Activated T-helper 1 cell treated with anti-CD3 and anti-CD28 coated beads, Interleukin-2, amount 50 U/mL, for 16 hours (primary cell): Measurements from ENCODE around the gene RHO.
"Not testable (repeated sequence)": the region's sequence is repeated elsewhere in the genome, so short reads cannot be mapped to it uniquely, and the experiment has no call there.

Experiments used
- DNase-seq, 2 donors: peaks; one replicate each; pipeline ENCODE4 v3.0.0-alpha.2; 2020; ENCODE audit warnings: low read depth in 1 of 2, low spot score in 1 of 2

Gene RHO

DNA sequence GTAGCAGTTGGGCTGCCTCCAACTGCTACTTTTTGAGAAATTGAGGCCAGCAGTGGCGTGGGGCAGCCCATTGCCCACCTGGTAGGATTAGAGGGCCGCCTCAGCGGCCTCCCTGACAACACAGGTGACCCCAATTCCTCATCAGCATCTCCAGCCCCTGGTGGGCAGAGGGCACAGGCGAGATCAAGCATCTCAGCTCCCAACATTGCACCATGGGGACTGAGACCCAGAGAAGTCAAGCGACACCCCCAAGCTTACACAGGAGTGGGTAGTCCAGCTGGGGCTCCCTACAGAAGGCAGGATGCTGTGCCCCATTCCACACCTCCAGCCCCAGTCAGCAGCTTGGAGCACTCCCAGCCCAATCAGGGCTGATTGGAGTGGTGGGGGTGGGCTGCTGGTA, 14.3 kb downstream of the RHO start:
- no peak for DNase-seq

DNA sequence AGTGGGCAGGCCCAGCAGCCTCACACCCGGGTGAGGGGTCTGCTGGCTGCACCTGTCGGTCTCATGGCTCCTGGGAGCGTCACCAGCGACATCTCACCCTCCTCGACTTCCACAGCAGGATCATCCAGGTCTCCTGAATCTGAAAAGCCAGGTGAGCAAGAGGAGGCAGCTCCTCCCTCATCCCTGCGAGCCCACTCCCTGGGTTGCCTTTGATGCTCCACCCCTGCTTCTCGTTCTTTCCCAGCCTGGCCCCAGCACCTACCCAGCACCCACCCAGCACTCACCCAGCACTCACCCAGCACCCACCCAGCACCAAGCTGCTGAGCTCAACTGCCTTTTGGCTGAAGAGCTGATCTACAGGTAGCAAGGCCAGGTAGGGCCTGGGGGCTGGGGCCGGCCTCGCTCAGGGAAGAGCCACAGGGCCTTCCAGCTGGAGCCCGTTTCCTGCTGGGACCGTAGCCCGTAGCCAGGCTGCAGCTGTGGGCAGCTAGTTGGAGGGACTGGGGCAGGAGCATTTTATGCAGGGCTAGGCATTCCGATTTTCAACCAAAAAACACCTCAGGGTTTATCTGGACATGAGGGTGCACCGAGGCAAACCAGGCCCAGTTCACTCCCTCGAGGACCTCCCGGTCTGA, 14.8 kb downstream of the RHO start, which contains the start of gene H1-8:
Gene H1-8 (plus strand): TSS at position 20 of the 635 bp plus-strand sequence. CDS start 44 bp downstream, at position 64.
- no peak for DNase-seq

GRCh38 chr3:129543999-129544398, 15.6 kb downstream of the RHO start:
- DNase-seq = no peak

DNA sequence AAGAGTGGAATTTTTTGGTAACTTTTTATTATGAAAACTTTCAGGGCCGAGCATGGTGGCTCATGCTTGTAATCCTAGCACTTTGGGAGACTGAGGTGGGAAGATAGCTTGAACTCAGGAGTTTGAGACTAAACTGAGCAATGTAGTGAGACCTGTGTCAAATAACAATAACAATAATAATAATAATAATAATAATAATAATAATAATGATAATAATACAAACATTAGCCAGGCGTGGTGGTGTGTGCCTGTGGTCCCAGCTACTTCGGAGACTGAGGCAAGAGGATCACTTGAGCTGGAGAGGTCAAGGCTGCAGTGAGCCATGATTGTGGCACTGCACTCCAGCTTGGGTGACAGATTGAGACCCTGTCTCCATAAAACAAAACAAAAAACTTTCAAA, 17.5 kb downstream of the RHO start:
- DNase-seq = not testable (repeated sequence)

GRCh38 chr3:129547241-129547640, 18.8 kb downstream of the RHO start:
- DNase-seq = no peak

DNA sequence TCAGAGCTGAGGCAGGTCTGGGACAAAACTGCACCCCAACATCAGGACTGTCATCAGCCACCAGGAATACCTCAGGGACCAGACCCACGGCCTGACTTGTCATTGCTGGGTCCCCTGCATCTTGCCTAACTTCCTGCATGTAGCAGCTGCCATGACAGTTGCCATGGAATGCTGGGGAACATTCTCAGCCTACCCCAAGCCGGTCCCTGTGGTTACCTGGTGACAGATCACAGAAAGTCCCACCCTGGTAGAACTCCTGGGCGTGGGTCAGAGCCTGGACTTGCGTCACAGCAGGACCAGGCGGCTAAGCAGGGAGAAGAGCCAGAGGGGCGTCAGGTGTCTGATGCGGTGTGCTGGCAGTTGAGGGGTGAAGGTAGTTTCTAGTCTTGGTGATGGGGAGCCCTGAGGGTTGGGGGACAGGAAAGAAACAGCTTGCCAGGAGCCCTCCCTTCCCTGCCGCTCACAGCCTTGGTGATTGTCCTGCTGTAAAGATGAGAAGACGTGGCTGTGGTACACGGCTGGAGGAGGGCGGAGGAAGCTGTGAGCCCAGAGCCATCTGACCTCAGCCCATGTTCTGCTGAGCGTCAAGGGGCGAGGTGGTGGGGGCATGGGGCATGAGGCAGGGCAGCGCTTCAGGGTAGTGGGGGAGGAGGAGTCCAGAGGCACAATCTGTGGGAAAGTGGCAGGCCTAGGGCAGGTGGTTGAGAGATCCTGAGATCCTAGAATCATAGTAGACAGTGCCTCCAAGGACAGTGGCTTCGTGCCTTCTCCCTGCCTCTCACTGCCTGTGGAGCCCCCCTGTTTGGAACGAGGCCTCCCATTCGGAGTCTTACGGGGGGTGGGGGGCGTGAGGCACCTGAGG, 19.9 kb downstream of the RHO start:
- DNase-seq = no peak

- DNase-seq = no peak
These were observed 20.8 kb downstream of the RHO start for GRCh38 chr3:129549006-129549800.

DNA sequence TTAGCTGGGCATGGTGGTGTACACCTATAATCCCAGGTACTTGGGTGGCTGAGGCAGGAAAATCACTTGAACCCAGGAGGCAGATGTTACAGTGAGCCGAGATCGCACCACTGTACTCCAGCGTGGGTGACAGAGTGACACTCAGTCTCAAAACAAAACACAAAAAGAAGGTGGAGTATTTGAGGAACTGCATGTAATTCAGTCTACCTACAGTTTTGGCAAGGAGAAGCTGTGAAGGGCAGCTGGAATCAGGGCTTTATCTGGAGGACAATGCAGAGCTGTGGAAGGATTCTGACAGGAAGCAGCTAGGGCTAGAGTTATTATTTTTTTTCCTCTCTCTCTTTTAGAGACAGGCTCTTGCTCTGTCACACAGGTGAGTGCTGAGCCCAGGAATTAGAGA, 21.4 kb downstream of the RHO start:
- no peak for DNase-seq

GRCh38 chr3:129552287-129553050, 24.0 kb downstream of the RHO start:
- DNase-seq = no peak

DNA sequence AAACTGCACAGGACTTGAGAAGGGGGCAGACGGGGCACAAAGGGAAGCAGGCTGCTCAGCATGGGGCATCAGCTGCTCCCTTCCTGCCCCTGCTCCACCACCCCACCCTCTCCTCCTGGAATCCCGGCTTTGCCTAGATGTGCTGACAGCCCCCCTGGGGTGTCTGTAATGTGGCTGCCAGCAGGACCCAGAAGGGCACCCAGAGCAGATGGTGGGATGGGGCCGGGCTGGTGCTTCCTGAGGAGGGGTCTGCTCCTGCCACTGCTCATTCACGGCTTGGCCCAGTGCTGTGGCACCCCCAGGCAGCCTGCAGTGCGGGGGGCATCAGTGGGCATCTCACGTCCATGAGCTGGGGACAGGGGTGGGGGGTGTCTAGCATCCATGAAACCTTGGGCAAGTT, 24.7 kb downstream of the RHO start:
- DNase-seq = no peak

DNA sequence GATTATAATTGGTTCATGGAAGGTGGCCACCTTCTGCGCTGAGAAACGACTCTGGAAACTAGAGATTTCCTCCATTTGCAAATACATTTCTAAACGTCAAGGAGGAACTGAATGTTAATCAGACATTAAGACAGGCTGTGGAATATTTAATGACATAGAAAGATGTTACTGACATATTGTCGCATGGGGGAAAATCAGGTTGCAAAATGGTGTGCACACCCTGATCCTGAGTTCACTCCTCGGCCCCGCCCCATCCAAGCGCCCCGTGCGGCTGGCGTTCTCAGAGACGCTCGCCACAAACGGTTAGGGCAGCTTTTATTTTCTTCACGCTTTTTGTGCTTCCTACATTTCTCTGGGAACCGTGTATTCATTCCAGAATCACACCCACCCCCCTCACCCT, 25.3 kb downstream of the RHO start:
- no peak for DNase-seq

GRCh38 chr3:129554356-129555152, 26.1 kb downstream of the RHO start:
- no peak for DNase-seq

GRCh38 chr3:129555153-129555550, 26.7 kb downstream of the RHO start:
- no peak for DNase-seq

DNA sequence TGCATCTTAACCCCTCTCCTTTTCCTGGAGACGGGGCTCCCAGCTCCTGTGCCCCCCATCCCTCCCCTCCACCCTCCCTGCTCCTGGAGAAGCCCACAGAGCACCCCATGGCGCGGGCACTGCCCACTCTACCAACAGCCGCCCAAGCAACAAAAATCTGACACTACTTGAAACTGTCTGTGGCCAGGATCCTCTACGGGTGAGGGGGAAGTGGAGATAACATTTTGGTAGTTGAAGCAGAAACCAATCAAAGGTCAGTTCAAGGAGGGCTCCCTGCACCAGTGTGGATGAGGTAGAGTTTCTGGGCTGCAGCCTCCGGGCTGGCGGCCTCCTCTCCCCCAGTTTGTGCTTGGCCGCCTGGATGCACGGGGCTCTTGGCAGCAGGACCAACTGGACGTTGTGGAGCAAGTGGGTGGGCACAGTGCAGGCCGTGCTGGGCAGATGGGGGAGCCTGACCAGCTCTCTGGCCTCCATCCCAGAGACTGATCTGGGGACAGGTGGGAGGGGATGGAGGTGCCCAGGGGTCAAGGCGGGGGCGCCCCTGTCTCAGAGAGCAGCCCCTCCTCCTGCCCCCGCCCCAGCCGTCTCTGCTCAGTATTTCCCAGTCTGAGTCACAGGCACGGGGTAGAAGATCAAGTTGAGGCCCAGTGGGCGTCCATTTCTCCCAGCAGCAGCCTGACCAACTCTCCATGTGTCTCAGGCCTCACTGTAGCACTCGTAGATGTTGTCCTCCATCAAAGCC, 27.3 kb downstream of the RHO start:
- no peak for DNase-seq

DNA sequence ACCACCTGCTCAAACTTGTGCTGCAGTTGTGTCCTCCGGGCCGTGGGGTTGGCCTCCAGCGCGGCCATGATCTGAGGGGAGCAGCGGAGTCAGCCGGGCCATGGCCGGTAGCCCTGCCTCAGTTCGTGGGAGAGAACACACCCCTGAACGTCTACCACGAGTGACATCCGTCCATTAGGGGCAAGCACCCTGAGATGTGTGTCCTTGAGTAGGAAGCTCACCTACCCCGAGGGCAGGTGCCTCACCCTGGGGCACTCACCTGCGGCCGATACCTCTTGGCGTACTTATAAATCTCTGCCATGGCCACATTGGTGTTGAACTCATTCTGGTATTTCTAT, 27.9 kb downstream of the RHO start:
- DNase-seq = no peak

GRCh38 chr3:129556890-129557547, 28.6 kb downstream of the RHO start:
- no peak for DNase-seq

GRCh38 chr3:129557548-129557894, 29.1 kb downstream of the RHO start:
- no peak for DNase-seq

DNA sequence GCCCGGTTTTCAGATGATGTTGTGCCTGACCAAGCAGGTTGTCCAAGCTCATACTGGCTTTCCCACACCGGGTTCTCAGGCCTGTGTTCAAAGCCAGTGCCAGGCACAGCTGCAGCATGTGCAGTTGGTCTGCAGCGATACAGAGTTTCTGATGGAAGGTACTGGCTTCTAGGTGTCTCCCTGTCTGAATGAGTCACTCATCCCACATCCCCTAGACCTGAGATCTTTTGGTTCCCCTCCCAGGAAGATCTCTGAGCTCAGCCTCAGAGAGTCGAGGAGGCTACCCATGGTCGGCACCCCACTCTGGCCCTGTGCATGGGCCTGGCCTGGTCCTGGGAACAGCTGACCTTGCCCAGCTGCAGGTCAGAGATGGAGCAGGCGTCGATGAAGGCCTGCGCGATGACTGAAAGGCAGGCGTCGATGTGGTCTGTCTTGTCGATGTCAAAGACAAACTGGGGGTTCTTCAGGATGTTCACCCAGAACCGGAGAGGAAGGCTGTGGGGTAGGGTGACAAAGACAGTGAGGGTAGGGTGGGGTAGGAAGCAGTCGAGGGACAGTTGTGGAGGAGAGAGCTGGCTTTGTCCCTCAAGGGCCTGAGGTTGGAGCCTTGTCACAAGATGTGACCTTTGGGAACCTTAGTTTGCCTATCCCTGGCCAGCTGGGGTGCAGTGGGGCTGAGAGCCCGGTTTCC, 29.8 kb downstream of the RHO start:
- no peak for DNase-seq
